Measurements from ENCODE around the gene IGF2BP3. TPM values are rescaled to one million over a fixed set of nuclear protein-coding genes. Genes with fewer than 3 reads are reported as not detected.

The IGF2BP3 gene
- total RNA-seq, 4 donors from 2014 or later, result 0.15 TPM; not detected in 3

DNA sequence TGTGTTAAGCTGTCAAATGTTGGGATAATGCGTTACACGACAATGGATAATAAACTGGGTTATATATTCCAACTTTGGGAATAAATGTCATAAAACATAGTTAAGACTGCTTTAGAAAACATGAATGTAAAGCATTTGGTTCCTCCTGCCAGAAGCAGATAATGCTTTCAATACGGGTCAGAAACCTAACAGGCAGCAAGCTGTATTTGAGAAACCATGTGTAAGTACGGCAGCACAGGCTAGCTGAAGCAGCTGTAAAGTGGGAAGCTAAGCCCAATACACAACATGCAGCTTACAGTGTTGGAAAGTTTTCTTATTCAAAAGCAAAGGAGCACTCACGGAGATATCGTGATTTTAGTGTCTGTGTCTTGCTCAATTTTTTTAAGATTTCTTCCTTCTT lies 124.7 kb downstream of the IGF2BP3 start:
- WGBS, 2 donors, result 78 to 81% methylated on average over 6 of the region's 6 CpGs
- TF ChIP-seq POLR2A (IDR thresholded peaks at IDR 0.05), result no peak
- TF ChIP-seq, protein P1, sequence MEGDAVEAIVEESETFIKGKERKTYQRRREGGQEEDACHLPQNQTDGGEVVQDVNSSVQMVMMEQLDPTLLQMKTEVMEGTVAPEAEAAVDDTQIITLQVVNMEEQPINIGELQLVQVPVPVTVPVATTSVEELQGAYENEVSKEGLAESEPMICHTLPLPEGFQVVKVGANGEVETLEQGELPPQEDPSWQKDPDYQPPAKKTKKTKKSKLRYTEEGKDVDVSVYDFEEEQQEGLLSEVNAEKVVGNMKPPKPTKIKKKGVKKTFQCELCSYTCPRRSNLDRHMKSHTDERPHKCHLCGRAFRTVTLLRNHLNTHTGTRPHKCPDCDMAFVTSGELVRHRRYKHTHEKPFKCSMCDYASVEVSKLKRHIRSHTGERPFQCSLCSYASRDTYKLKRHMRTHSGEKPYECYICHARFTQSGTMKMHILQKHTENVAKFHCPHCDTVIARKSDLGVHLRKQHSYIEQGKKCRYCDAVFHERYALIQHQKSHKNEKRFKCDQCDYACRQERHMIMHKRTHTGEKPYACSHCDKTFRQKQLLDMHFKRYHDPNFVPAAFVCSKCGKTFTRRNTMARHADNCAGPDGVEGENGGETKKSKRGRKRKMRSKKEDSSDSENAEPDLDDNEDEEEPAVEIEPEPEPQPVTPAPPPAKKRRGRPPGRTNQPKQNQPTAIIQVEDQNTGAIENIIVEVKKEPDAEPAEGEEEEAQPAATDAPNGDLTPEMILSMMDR (IDR thresholded peaks at IDR 0.05), result no peak
- H3K4me3 ChIP-seq (ENCODE audit: low read depth, poor library complexity, severe bottlenecking), result no peak overlapping the region
- DNase-seq (ENCODE audit: low spot score in 2 of 2), result no peak
- intact Hi-C loops (cut with DNase I; ENCODE audit: low total_unique reads), result no loop called here

DNA sequence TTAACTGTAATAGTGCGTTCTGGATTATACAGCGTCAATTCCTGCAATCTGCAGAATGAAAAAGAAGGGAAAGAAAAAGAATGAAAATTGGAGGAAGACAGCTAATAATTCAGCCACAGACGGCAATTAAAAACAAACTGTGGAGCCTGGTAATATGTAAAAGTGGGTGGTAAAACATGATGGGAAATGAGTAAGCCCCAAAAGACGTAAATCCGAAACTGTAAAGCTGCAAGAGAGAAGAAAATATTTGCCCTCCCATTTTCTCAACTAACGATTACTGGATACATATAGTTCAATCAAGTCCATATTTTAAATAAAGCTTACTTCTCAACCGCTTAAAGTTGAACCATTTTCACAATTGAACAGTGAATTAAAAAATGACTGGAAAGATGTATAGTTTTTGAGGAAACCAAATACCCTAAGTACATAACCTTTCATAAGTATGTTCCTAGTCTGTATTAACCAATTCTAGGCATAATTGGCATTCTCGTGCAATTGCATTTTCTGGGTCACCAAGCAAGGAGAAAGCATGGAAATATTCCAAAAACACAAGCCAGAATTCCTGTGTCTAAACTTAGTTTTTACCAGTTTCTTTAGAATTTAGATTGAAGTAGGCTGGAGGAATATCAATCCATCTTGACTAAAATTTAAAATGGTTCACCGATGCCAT lies 126.3 kb downstream of the IGF2BP3 start:
- DNase-seq (ENCODE audit: low spot score in 2 of 2), result no peak
- 93 to 94% methylated on average over 9 of the region's 9 CpGs for WGBS, 2 donors
- no peak for TF ChIP-seq POLR2A (IDR thresholded peaks at IDR 0.05)
- TF ChIP-seq, protein P1 (IDR thresholded peaks at IDR 0.05), result no peak
- no peak overlapping the region for H3K4me3 ChIP-seq (ENCODE audit: low read depth, poor library complexity, severe bottlenecking)
- intact Hi-C loops (cut with DNase I; ENCODE audit: low total_unique reads), result no loop called here

DNA sequence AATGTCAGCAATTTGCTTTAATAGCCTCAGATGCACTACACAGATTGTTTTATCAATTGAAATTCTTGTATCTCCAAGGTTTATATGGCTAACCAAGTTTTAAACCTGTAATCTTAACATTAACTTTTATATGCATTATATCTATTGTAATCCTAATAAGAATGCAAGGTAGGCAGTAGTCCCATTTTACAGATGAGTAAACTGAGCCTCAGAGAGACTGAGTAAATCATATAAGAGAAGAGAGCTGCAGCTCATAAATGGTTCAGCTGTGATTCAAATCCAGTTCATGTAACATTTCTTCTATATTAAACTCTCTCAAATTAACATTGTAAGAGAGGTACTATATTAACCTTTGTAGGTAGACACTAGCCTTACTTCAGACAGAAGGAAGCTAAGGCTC lies 127.2 kb downstream of the IGF2BP3 start:
- TF ChIP-seq, protein P1 (IDR thresholded peaks at IDR 0.05), result no peak
- intact Hi-C loops (cut with DNase I; ENCODE audit: low total_unique reads), result no loop called here
- no peak overlapping the region for H3K4me3 ChIP-seq (ENCODE audit: low read depth, poor library complexity, severe bottlenecking)
- DNase-seq (ENCODE audit: low spot score in 2 of 2), result no peak

DNA sequence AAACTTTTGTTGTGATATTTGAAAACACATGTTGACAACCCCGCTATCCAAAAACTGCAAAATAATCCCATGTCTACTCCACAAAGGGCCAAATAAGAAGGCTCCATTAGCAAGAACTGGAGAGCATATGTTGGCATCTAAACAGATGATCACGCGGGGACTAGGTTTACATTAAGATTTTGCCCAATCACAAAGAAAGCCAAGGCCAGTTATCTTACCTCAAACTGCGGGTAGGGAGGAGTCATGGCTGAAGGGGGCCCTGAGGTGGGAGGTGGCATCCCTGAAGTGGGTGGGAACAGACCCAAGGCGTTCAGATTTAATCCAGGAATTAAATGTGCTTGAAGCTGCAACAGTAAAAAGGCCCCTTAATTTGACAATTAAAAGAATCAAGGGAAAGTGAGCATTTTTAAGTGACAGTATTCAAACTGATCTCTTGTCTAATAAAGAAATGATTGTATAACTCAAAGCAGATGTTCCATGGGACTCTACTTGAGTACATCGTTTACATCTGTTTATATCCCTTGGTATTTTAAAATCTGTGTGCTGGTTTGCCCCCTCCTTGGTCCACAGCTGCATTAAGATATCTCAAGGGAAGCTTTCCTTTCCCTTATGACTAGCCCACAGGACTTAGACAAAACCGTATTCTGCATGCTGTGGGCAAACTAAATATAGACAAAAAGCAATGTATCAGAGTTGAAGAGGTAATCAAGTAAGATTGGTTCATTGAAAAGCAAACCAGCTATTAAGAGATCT lies 128.3 kb downstream of the IGF2BP3 start:
- intact Hi-C loops (cut with DNase I; ENCODE audit: low total_unique reads), result no loop called here
- no peak overlapping the region for H3K4me3 ChIP-seq (ENCODE audit: low read depth, poor library complexity, severe bottlenecking)
- DNase-seq (ENCODE audit: low spot score in 2 of 2), result no peak
- TF ChIP-seq, protein P1 (IDR thresholded peaks at IDR 0.05), result no peak
- TF ChIP-seq POLR2A (IDR thresholded peaks at IDR 0.05), result no peak
- WGBS, 2 donors, result 76 to 85% methylated on average over 7 of the region's 7 CpGs

DNA sequence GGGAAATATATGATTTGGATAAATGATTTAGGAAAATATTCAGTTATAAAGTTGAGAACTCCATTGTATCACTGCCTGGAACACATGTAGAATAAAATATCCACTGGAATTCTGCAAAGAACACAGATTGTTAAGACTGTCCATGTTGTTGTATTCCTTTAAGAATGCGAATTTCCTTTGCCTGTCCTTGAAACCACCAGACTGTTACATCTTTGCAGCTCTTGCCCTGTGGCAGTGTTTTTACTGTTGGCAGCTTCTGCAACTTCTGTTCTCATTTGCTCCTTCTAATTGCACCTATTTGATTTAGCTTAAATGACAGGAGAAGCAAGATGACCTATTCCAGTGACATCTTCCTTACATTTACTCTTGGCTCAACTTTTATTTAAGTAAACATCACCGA lies 131.4 kb downstream of the IGF2BP3 start:
- WGBS, 2 donors, result 52 to 56% methylated on average over 2 of the region's 2 CpGs
- H3K4me3 ChIP-seq (ENCODE audit: low read depth, poor library complexity, severe bottlenecking), result no peak overlapping the region
- no peak for TF ChIP-seq POLR2A (IDR thresholded peaks at IDR 0.05)
- TF ChIP-seq, protein P1 (IDR thresholded peaks at IDR 0.05), result no peak
- no peak for DNase-seq (ENCODE audit: low spot score in 2 of 2)
- intact Hi-C loops (cut with DNase I; ENCODE audit: low total_unique reads), result no loop called here
